Testis (tissue), 3 donors: ENCODE measurements around the gene PRAME. TPM values are rescaled to one million over a fixed set of nuclear protein-coding genes. Genes with fewer than 3 reads are reported as not detected.
"Not testable (repeated sequence)": the region's sequence is repeated elsewhere in the genome, so short reads cannot be mapped to it uniquely, and the experiment has no call there.

Experiments
- DNase-seq: peaks from one replicate; pipeline ENCODE4 v3.0.0-alpha.2; 2019
- H3K27ac ChIP-seq, 2 donors: fragments of 200-600 bp; sonication (generic); one replicate each; pipeline ENCODE4 v1.5.1; 2019
- H3K27me3 ChIP-seq: fragments of 200-600 bp; sonication (generic); one replicate; pipeline ENCODE4 v1.5.1; 2019
- H3K36me3 ChIP-seq: fragments of 200-600 bp; sonication (generic); one replicate; pipeline ENCODE4 v1.5.1; 2017; ENCODE audit warnings: low read depth; ENCODE audit errors: missing control alignments
- H3K4me1 ChIP-seq: fragments of 200-600 bp; sonication (generic); one replicate; pipeline ENCODE4 v1.5.1; 2019
- H3K4me3 ChIP-seq, 2 donors: fragments of 200-600 bp; sonication (generic); one replicate each; pipeline ENCODE4 v1.5.1; 2017 to 2019
- H3K9me3 ChIP-seq: fragments of 200-600 bp; sonication (generic); one replicate; pipeline ENCODE4 v1.5.1; 2017
- CTCF ChIP-seq, 3 experiments: fragments of 450-650 bp in 2 of 3; fragments of 200-600 bp in 1 of 3; sonication (generic) in 1 of 3; IDR thresholded peaks; one replicate each; pipeline ENCODE4 v1.5.1; 2016 to 2019; ENCODE audit warnings: antibody characterized with exemption in 3 of 3, mild to moderate bottlenecking in 2 of 3, moderate library complexity in 1 of 3
- POLR2A ChIP-seq: fragments of 450-650 bp; IDR thresholded peaks from one replicate; pipeline ENCODE4 v1.6.1; 2017; ENCODE audit warnings: antibody characterized with exemption, mild to moderate bottlenecking, moderate library complexity
- WGBS, 2 donors: methylation state at CpG; one replicate each; pipeline ENCODE4 v1.1.5; 2018; 5-methylcytosine and 5-hydroxymethylcytosine counted together
- intact Hi-C: fragments of 100-400 bp; cut with DNase I; formaldehyde crosslinking; loops from one replicate; pipeline ENCODE4 v1.15.1; 2023; ENCODE audit warnings: low total_unique reads
- polyA plus RNA-seq: library from polyadenylated mRNA; stranded (reverse); fragments of 350-450 nt; fragmentation: Illumina TruSeq; extraction: RNeasy Lipid Tissue Mini Kit (QIAGEN cat#74804); gene quantifications from one replicate; pipeline ENCODE4 v1.2.3, GENCODE V29; 2014; ENCODE audit warnings: low read depth, low replicate concordance; ENCODE audit not compliant: insufficient read depth
- total RNA-seq, 2 donors: library from RNA; depleted of rRNA; stranded (reverse); fragments of >200 nt; gene quantifications; one replicate each; pipeline ENCODE4 v1.2.3, GENCODE V29; 2016

The PRAME gene
- total and polyA plus RNA-seq, 3 donors from 2014 or later: 137 to 233 (median 197) TPM

DNA sequence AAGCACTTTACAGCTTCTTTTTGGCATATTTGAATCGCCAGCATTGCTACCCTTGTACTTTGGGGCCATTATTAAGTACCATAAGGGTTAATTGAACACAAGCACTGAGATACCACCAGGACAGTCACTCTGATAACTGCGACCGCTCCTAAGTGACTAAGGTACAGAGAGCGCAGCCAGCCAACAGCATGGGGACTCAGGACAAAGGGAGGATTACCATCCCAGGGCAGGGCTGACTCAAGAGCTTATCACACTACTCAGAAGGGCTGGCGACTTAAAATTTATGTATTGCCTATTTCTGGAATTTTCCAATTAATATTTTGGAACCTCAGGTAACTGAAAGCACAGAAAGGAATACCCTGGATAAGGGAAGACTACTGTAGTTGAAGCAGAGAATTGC, 39.5 kb downstream of the PRAME start:
- peak overlapping the region in 1 of 2 donors; percentile 21 for H3K27ac ChIP-seq
- DNase-seq: no peak
- H3K4me3 ChIP-seq: no peak overlapping the region
- 36 to 44% methylated on average over 5 of the region's 5 CpGs for WGBS, 2 donors
- no peaks in the 10 kb centered on the region for H3K9me3 ChIP-seq
- peaks cover 6% of the 10 kb centered on the region for H3K4me1 ChIP-seq
- H3K27me3 ChIP-seq: no peaks in the 10 kb centered on the region
- no peaks in the 10 kb centered on the region for H3K36me3 ChIP-seq
- intact Hi-C loops: no loop called here
- TF ChIP-seq POLR2A (no peak), CTCF (IDR thresholded peaks at IDR 0.05) (no peak)

- no peaks in the 10 kb centered on the region for H3K27me3 ChIP-seq
- intact Hi-C loops: no loop called here
- H3K4me3 ChIP-seq: no peak overlapping the region
- H3K36me3 ChIP-seq: no peaks in the 10 kb centered on the region
- H3K4me1 ChIP-seq: peaks cover 6% of the 10 kb centered on the region
- no peaks in the 10 kb centered on the region for H3K9me3 ChIP-seq
- WGBS, 2 donors: 66 to 76% methylated on average over 4 of the region's 4 CpGs
- no peak for DNase-seq
- TF ChIP-seq POLR2A: no peak
- TF ChIP-seq CTCF (IDR thresholded peaks at IDR 0.05): no peak
- H3K27ac ChIP-seq: no peak overlapping the region
These were observed 42.1 kb downstream of the PRAME start for GRCh38 chr22:22516992-22517391.

GRCh38 chr22:22515890-22516289, 43.2 kb downstream of the PRAME start:
- Histone ChIP-seq H3K4me3 (no peak overlapping the region), H3K27me3 (no peaks in the 10 kb centered on the region), H3K4me1 (peaks cover 6% of the 10 kb centered on the region), H3K27ac (no peak overlapping the region), H3K9me3 (no peaks in the 10 kb centered on the region), H3K36me3 (no peaks in the 10 kb centered on the region)
- no peak for DNase-seq
- intact Hi-C loops: no loop called here
- no peak for TF ChIP-seq POLR2A

DNA sequence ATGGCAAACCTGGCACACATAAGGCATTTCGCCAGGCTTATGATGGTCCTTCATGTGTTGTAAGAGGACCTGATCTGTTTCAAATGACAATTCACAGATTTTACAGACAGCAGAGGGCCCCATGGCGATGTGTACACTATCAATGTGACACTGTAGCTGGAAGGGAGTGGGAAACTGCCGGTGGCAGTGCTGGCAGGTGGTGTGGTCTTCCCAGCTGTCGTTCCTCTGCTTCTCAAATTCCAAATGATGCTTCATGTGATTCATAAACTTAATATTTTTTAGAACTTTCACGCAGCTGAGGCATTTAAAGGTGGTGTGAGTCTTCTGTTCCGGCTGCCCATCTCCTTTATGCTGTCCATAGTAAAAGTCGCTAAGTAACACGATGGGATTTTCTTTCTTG, 44.6 kb downstream of the PRAME start:
- intact Hi-C loops, H3K9me3 ChIP-seq, H3K4me1 ChIP-seq, H3K4me3 ChIP-seq, DNase-seq, H3K36me3 ChIP-seq, H3K27ac ChIP-seq, H3K27me3 ChIP-seq: not testable (repeated sequence)
- WGBS, 2 donors: 71 to 75% methylated on average over 8 of the region's 8 CpGs

- no peaks in the 10 kb centered on the region for H3K27me3 ChIP-seq
- no peaks in the 10 kb centered on the region for H3K4me1 ChIP-seq
- no peaks in the 10 kb centered on the region for H3K9me3 ChIP-seq
- no peak for DNase-seq
- 95 to 98% methylated on average over 2 of the region's 2 CpGs for WGBS, 2 donors
- H3K27ac ChIP-seq: no peak overlapping the region
- intact Hi-C loops: no loop called here
- TF ChIP-seq POLR2A: no peak
- no peak for TF ChIP-seq CTCF (IDR thresholded peaks at IDR 0.05)
- H3K4me3 ChIP-seq: no peak overlapping the region
- no peaks in the 10 kb centered on the region for H3K36me3 ChIP-seq
These were observed 45.4 kb downstream of the PRAME start for GRCh38 chr22:22513619-22514018.

- Histone ChIP-seq H3K4me1 (no peaks in the 10 kb centered on the region), H3K4me3 (no peak overlapping the region), H3K9me3 (no peaks in the 10 kb centered on the region), H3K36me3 (no peaks in the 10 kb centered on the region), H3K27ac (no peak overlapping the region), H3K27me3 (no peaks in the 10 kb centered on the region)
- intact Hi-C loops: no loop called here
- 86 to 90% methylated on average over 5 of the region's 5 CpGs for WGBS, 2 donors
- DNase-seq: no peak
- no peak for TF ChIP-seq POLR2A
These were observed 46.1 kb downstream of the PRAME start for GRCh38 chr22:22512951-22513350.

DNA sequence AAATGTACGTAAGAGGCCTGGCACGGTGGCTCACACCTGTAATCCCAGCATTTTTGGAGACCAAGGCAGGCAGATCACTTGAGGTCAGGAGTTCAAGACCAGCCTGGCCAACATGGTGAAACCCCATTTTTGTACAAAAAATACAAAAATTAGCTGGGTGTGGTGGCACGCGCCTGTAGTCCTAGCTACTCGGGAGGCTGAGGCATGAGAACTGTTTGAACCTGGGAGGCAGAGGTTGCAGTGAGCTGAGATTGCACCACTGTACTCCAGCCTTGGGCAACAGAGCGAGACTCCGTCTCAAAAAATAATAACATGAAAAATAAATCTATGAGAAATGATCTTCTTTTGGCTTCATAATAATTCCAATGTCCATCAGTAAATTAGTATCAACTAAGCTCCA, 48.2 kb downstream of the PRAME start:
- H3K9me3 ChIP-seq, H3K27me3 ChIP-seq, intact Hi-C loops, H3K36me3 ChIP-seq, DNase-seq, H3K4me1 ChIP-seq, H3K4me3 ChIP-seq, H3K27ac ChIP-seq: not testable (repeated sequence)
- WGBS, 2 donors: 90 to 95% methylated on average over 7 of the region's 7 CpGs

- H3K36me3 ChIP-seq, H3K9me3 ChIP-seq, H3K27me3 ChIP-seq, H3K4me3 ChIP-seq, H3K4me1 ChIP-seq, DNase-seq, intact Hi-C loops, H3K27ac ChIP-seq: not testable (repeated sequence)
- WGBS, 2 donors: 68 to 77% methylated on average over 6 of the region's 6 CpGs
These were observed 49.2 kb downstream of the PRAME start for GRCh38 chr22:22509912-22510311.
